HepG2 (cell line): ENCODE measurements around the gene IZUMO4. TPM values are rescaled to one million over a fixed set of nuclear protein-coding genes. Genes with fewer than 3 reads are reported as not detected.
A peak's percentile ranks its signal among the peaks of the same experiment; 100 is the strongest.

Experiments
- CREM ChIP-seq, 2 experiments: sonication (generic) in 1 of 2; formaldehyde crosslinking in 1 of 2; IDR thresholded peaks; 2 replicates each; pipeline versions ENCODE4 v1.4.0 to v1.6.1; 2016 to 2020; ENCODE audit warnings: antibody characterized with exemption in 1 of 2, mild to moderate bottlenecking in 1 of 2, missing genetic modification reagents in 1 of 2
- FOSL1 ChIP-seq: sonication (generic); formaldehyde crosslinking; IDR thresholded peaks from 2 replicates; pipeline ENCODE4 v1.9.0; 2021; ENCODE audit warnings: missing genetic modification reagents, borderline replicate concordance
- HIC2 ChIP-seq: sonication (generic); formaldehyde crosslinking; IDR thresholded peaks from 2 replicates; pipeline ENCODE4 v1.9.0; 2022; ENCODE audit warnings: low read depth, missing genetic modification reagents
- LCORL ChIP-seq, 2 experiments: fragments of 450-650 bp in 1 of 2; sonication (generic) in 1 of 2; formaldehyde crosslinking in 1 of 2; IDR thresholded peaks; 2 replicates each; pipeline versions ENCODE4 v1.5.0 to v1.6.1; 2017 to 2020; ENCODE audit warnings: antibody characterized with exemption in 1 of 2, missing genetic modification reagents in 1 of 2
- SRY ChIP-seq: sonication (generic); formaldehyde crosslinking; IDR thresholded peaks from 2 replicates; pipeline ENCODE4 v1.8.0; 2022; ENCODE audit warnings: mild to moderate bottlenecking, missing genetic modification reagents
- ZBTB3 ChIP-seq: sonication (generic); formaldehyde crosslinking; IDR thresholded peaks from 2 replicates; pipeline ENCODE4 v1.4.0; 2020; ENCODE audit warnings: low read depth, mild to moderate bottlenecking, moderate library complexity, missing genetic modification reagents, borderline replicate concordance
- ZBTB33 ChIP-seq: sonication (generic); formaldehyde crosslinking; IDR thresholded peaks from 2 replicates; pipeline ENCODE4 v1.4.0; 2020; ENCODE audit warnings: missing genetic modification reagents
- ZNF136 ChIP-seq: sonication (generic); formaldehyde crosslinking; IDR thresholded peaks from 2 replicates; pipeline ENCODE4 v1.8.1; 2022; ENCODE audit warnings: low read depth, mild to moderate bottlenecking, moderate library complexity, missing genetic modification reagents
- ZNF546 ChIP-seq: sonication (generic); formaldehyde crosslinking; conservative IDR thresholded peaks from 2 replicates; pipeline ENCODE4 v1.8.1; 2023; ENCODE audit warnings: mild to moderate bottlenecking, missing genetic modification reagents
- ZNF607 ChIP-seq: sonication (generic); formaldehyde crosslinking; IDR thresholded peaks from 2 replicates; pipeline ENCODE4 v1.5.1; 2020; ENCODE audit warnings: missing genetic modification reagents, mild to moderate bottlenecking, borderline replicate concordance
- ZNF616 ChIP-seq: sonication (generic); formaldehyde crosslinking; IDR thresholded peaks from 2 replicates; pipeline ENCODE4 v1.5.0; 2020; ENCODE audit warnings: low read depth, mild to moderate bottlenecking, missing genetic modification reagents
- ZNF746 ChIP-seq: sonication (generic); formaldehyde crosslinking; IDR thresholded peaks from 2 replicates; pipeline ENCODE4 v1.8.0; 2022; ENCODE audit warnings: mild to moderate bottlenecking, missing genetic modification reagents
- polyA plus RNA-seq, 8 experiments: library from polyadenylated mRNA; depleted of rRNA in 3 of 8; stranded (reverse) in 7 of 8; unstranded in 1 of 8; fragments of >200 nt; fragmentation: Illumina TruSeq in 4 of 8; extraction: Trizol in 4 of 8; gene quantifications; 2 replicates each; pipeline versions ENCODE4 v1.2.1 to v1.2.3, GENCODE V29; 2011 to 2016; ENCODE audit warnings: low read depth in 4 of 8, missing spikeins in 1 of 8, mixed read lengths in 1 of 8; ENCODE audit not compliant: insufficient read depth in 1 of 8
- total RNA-seq, 5 experiments: library from RNA; depleted of rRNA; stranded (reverse); fragments of >200 nt; fragmentation: Illumina TruSeq; extraction: Trizol; gene quantifications; 2 replicates each; pipeline ENCODE4 v1.2.3, GENCODE V29; 2016; ENCODE audit warnings: low read depth in 1 of 5
- TF ChIP-seq, protein P1 (sequence below): sonication (generic); formaldehyde crosslinking; IDR thresholded peaks from 2 replicates; pipeline ENCODE4 v1.5.0; 2020; ENCODE audit warnings: missing genetic modification reagents, mild to moderate bottlenecking, borderline replicate concordance
- TF ChIP-seq, protein P2 (sequence below): fragments of 450-650 bp; IDR thresholded peaks from 2 replicates; pipeline ENCODE4 v1.6.1; 2017
- TF ChIP-seq, protein P3 (sequence below): sonication (generic); formaldehyde crosslinking; IDR thresholded peaks from 2 replicates; pipeline ENCODE4 v1.9.0; 2021; ENCODE audit warnings: missing genetic modification reagents, borderline replicate concordance
- TF ChIP-seq, protein P4 (sequence below): IDR thresholded peaks from 2 replicates; pipeline ENCODE4 v1.6.1; 2016; ENCODE audit warnings: missing compliant biosample characterization, missing genetic modification reagents, borderline replicate concordance

The IZUMO4 gene
- total and polyA plus RNA-seq, 2 of the 13 experiments (the other 11 are each of a cell fraction or from before 2014, with no cell fraction given) = 0.77 to 3.9 TPM

GRCh38 chr19:2050991-2051772 lies 45.5 kb upstream of the IZUMO4 start, which contains the start of gene MKNK2 (continued):
- TF ChIP-seq, protein P1, sequence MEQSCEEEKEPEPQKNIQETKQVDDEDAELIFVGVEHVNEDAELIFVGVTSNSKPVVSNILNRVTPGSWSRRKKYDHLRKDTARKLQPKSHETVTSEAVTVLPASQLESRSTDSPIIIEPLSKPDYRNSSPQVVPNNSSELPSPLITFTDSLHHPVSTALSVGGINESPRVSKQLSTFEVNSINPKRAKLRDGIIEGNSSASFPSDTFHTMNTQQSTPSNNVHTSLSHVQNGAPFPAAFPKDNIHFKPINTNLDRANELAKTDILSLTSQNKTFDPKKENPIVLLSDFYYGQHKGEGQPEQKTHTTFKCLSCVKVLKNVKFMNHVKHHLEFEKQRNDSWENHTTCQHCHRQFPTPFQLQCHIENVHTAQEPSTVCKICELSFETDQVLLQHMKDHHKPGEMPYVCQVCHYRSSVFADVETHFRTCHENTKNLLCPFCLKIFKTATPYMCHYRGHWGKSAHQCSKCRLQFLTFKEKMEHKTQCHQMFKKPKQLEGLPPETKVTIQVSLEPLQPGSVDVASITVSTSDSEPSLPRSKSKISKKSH (CRISPR knock-in tag) = peak; percentile 81; the same call in 1 of the 2 replicates
- TF ChIP-seq ZNF746 (CRISPR knock-in tag) (no peak), ZBTB33 (CRISPR knock-in tag) (no peak; the same call in 1 of the 2 replicates), ZNF546 (CRISPR knock-in tag) (no peak; the same call in 1 of the 2 replicates), ZNF136 (CRISPR knock-in tag) (no peak), ZNF607 (peak; percentile 59; the same call in 1 of the 2 replicates), CREM (IDR thresholded peaks at IDR 0.05) (no peak), CREM (CRISPR knock-in tag; IDR thresholded peaks at IDR 0.05) (0 out of 2 replicates have a peak, but pooled peaks have one; percentile 46), HIC2 (CRISPR knock-in tag) (no peak), SRY (CRISPR knock-in tag) (peak; percentile 83; the same call in 1 of the 2 replicates), ZBTB3 (CRISPR knock-in tag) (no peak; the same call in 1 of the 2 replicates), ZNF616 (CRISPR knock-in tag) (no peak), FOSL1 (CRISPR knock-in tag) (0 out of 2 replicates have a peak, but pooled peaks have one; percentile 29), LCORL (IDR thresholded peaks at IDR 0.05) (no peak), LCORL (CRISPR knock-in tag; IDR thresholded peaks at IDR 0.05) (no peak)
- TF ChIP-seq, protein P2, sequence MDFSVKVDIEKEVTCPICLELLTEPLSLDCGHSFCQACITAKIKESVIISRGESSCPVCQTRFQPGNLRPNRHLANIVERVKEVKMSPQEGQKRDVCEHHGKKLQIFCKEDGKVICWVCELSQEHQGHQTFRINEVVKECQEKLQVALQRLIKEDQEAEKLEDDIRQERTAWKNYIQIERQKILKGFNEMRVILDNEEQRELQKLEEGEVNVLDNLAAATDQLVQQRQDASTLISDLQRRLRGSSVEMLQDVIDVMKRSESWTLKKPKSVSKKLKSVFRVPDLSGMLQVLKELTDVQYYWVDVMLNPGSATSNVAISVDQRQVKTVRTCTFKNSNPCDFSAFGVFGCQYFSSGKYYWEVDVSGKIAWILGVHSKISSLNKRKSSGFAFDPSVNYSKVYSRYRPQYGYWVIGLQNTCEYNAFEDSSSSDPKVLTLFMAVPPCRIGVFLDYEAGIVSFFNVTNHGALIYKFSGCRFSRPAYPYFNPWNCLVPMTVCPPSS = no peak
- TF ChIP-seq, protein P3, sequence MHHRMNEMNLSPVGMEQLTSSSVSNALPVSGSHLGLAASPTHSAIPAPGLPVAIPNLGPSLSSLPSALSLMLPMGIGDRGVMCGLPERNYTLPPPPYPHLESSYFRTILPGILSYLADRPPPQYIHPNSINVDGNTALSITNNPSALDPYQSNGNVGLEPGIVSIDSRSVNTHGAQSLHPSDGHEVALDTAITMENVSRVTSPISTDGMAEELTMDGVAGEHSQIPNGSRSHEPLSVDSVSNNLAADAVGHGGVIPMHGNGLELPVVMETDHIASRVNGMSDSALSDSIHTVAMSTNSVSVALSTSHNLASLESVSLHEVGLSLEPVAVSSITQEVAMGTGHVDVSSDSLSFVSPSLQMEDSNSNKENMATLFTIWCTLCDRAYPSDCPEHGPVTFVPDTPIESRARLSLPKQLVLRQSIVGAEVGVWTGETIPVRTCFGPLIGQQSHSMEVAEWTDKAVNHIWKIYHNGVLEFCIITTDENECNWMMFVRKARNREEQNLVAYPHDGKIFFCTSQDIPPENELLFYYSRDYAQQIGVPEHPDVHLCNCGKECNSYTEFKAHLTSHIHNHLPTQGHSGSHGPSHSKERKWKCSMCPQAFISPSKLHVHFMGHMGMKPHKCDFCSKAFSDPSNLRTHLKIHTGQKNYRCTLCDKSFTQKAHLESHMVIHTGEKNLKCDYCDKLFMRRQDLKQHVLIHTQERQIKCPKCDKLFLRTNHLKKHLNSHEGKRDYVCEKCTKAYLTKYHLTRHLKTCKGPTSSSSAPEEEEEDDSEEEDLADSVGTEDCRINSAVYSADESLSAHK (CRISPR knock-in tag) = no peak
- TF ChIP-seq, protein P4, sequence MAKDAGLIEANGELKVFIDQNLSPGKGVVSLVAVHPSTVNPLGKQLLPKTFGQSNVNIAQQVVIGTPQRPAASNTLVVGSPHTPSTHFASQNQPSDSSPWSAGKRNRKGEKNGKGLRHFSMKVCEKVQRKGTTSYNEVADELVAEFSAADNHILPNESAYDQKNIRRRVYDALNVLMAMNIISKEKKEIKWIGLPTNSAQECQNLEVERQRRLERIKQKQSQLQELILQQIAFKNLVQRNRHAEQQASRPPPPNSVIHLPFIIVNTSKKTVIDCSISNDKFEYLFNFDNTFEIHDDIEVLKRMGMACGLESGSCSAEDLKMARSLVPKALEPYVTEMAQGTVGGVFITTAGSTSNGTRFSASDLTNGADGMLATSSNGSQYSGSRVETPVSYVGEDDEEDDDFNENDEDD (CRISPR knock-in tag) = peak; percentile 39; the same call in 1 of the 2 replicates
